GM18858 (cell line): ENCODE results near the gene ELK3.

ENCODE experiments used
- ATAC-seq: cut with Tn5 transposase; IDR thresholded peaks from one replicate; pipeline ENCODE4 v1.9.1; 2021; ENCODE audit not compliant: unreplicated experiment

The ELK3 gene

GRCh38 chr12:96256672-96257361, 62.6 kb downstream of the ELK3 start:
- no peak for ATAC-seq

GRCh38 chr12:96257550-96258103, 63.5 kb downstream of the ELK3 start:
- ATAC-seq = no peak

- no peak for ATAC-seq
Measured at GRCh38 chr12:96258104-96258961, 64.2 kb downstream of the ELK3 start.

GRCh38 chr12:96260231-96260630, 66.1 kb downstream of the ELK3 start:
- no peak for ATAC-seq

- ATAC-seq = no peak
Measured at GRCh38 chr12:96260644-96261043, 66.5 kb downstream of the ELK3 start.

- ATAC-seq = no peak
Measured at GRCh38 chr12:96261557-96261956, 67.4 kb downstream of the ELK3 start.

- ATAC-seq = no peak
Measured at GRCh38 chr12:96263449-96263902, 69.3 kb downstream of the ELK3 start.

- no peak for ATAC-seq
Measured at GRCh38 chr12:96265400-96265799, 71.2 kb downstream of the ELK3 start.

- ATAC-seq = no peak
Measured at GRCh38 chr12:96265836-96266235, 71.7 kb downstream of the ELK3 start.

- ATAC-seq = no peak
Measured at GRCh38 chr12:96266238-96266637, 72.1 kb downstream of the ELK3 start.

GRCh38 chr12:96271469-96272199, 77.5 kb downstream of the ELK3 start:
- no peak for ATAC-seq

GRCh38 chr12:96274331-96274730, 80.2 kb downstream of the ELK3 start:
- peak; percentile 81 for ATAC-seq

- no peak for ATAC-seq
Measured at GRCh38 chr12:96285158-96285557, 91.0 kb downstream of the ELK3 start.

- ATAC-seq = no peak
Measured at GRCh38 chr12:96289067-96289466, 94.9 kb downstream of the ELK3 start.

GRCh38 chr12:96293093-96293492, 98.9 kb downstream of the ELK3 start:
- no peak for ATAC-seq

GRCh38 chr12:96294831-96295230, 100.7 kb downstream of the ELK3 start:
- no peak for ATAC-seq

- no peak for ATAC-seq
Measured at GRCh38 chr12:96295532-96296160, 101.5 kb downstream of the ELK3 start.

- no peak for ATAC-seq
Measured at GRCh38 chr12:96297504-96297903, 103.3 kb downstream of the ELK3 start.

GRCh38 chr12:96300064-96300463, 105.9 kb downstream of the ELK3 start:
- no peak for ATAC-seq

- no peak for ATAC-seq
Measured at GRCh38 chr12:96301732-96302131, 107.6 kb downstream of the ELK3 start.
